Measurements from ENCODE around the gene RBM39. TPM values are rescaled to one million over a fixed set of nuclear protein-coding genes. Genes with fewer than 3 reads are reported as not detected.
"Not testable (repeated sequence)": the region's sequence is repeated elsewhere in the genome, so short reads cannot be mapped to it uniquely, and the experiment has no call there.

Gene RBM39
- total RNA-seq, 3 donors from 2014 or later, result 226 to 303 (median 300) TPM

DNA sequence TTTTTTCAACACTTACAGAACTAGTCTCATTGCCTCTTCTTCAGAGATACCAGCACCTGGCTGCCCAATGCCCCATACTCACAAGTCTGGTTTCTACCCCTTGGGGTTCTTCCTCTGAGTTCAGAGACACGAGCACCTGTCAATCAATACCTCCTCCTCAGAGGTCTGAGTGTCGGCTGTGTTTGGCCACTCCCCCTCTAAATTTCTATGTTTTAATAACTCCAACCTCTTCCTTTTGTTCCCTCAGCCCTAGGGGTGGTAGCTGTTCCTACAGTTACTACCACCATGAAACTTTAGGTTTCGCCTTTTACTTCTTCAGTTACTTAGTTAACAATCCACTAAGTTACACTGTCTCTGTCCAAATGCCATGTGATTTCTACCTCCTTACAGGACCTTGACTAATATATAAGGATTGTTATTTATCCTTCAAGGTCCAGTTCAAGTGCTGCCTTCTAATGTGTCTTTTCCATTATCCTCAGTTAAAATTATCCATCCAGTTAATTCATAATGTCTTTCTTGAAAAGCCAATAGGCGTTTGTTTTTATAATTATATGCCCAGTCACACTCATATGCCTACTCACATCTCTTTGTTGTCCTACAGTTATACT lies 15.1 kb upstream of the RBM39 start:
- intact Hi-C loops (cut with DNase I, micrococcal nuclease), result no loop called here
- DNase-seq (no peak), ATAC-seq (no peak)
- TF ChIP-seq, protein P1, sequence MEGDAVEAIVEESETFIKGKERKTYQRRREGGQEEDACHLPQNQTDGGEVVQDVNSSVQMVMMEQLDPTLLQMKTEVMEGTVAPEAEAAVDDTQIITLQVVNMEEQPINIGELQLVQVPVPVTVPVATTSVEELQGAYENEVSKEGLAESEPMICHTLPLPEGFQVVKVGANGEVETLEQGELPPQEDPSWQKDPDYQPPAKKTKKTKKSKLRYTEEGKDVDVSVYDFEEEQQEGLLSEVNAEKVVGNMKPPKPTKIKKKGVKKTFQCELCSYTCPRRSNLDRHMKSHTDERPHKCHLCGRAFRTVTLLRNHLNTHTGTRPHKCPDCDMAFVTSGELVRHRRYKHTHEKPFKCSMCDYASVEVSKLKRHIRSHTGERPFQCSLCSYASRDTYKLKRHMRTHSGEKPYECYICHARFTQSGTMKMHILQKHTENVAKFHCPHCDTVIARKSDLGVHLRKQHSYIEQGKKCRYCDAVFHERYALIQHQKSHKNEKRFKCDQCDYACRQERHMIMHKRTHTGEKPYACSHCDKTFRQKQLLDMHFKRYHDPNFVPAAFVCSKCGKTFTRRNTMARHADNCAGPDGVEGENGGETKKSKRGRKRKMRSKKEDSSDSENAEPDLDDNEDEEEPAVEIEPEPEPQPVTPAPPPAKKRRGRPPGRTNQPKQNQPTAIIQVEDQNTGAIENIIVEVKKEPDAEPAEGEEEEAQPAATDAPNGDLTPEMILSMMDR (IDR thresholded peaks at IDR 0.05), result no peak
- Histone ChIP-seq H3K4me3 (no peak overlapping the region), H3K9me3 (no peaks in the 10 kb centered on the region), H3K4me1 (ENCODE audit: low read depth) (no peaks in the 10 kb centered on the region), H3K36me3 (ENCODE audit: low read depth) (no peaks in the 10 kb centered on the region)

DNA sequence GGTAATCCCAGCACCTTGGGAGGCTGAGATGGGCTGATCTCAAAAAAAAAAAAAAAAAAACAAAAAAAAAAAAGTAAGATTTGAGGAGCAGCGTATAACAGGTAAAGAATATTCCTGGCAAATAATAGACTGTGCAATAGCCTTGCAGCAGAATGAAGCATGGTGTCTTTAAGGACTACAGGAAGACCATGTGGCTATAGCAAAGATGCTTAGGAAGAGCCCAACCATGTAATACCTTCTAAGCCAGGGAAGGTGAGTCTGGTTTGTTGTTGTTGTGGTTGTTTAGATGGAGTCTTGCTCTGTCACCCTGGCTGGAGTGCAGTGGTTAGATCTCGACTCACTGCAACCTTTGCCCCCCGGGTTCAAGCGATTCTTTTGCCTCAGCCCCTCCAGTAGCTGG lies 14.3 kb upstream of the RBM39 start:
- TF ChIP-seq, protein P1 (IDR thresholded peaks at IDR 0.05), result no peak
- ATAC-seq, result no peak
- intact Hi-C loops (cut with DNase I, micrococcal nuclease), result no loop called here

DNA sequence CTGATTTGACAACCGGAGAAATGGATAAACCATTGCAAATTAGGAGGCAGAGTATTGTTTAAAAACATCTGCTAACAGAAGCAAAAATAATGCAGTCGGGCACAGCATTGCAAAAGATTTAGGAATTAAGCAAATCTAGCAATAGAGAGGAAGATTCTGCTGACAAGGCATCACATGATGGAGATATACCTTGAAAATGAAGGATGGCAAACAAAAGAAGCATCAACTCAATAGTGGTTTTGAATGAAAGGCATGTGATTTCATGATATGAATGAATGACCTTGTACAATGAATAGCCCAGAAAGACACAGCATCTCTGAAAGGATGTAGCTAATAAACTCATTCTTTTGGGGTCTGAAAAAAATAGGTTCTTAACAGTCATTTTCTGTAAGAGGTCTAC lies 8.6 kb upstream of the RBM39 start:
- TF ChIP-seq, protein P1 (IDR thresholded peaks at IDR 0.05), result no peak
- no peaks in the 10 kb centered on the region for H3K4me1 ChIP-seq (ENCODE audit: low read depth)
- no peaks in the 10 kb centered on the region for H3K9me3 ChIP-seq
- no peaks in the 10 kb centered on the region for H3K36me3 ChIP-seq (ENCODE audit: low read depth)
- ATAC-seq, result no peak
- intact Hi-C loops (cut with DNase I, micrococcal nuclease), result no loop called here
- no peak overlapping the region for H3K4me3 ChIP-seq
- DNase-seq, result no peak

More for the DNA sequence above, 14.3 kb upstream of the RBM39 start:
- H3K9me3 ChIP-seq, result no peaks in the 10 kb centered on the region
- no peaks in the 10 kb centered on the region for H3K4me1 ChIP-seq (ENCODE audit: low read depth)
- no peaks in the 10 kb centered on the region for H3K36me3 ChIP-seq (ENCODE audit: low read depth)
- no peak for DNase-seq
- H3K4me3 ChIP-seq, result no peak overlapping the region

DNA sequence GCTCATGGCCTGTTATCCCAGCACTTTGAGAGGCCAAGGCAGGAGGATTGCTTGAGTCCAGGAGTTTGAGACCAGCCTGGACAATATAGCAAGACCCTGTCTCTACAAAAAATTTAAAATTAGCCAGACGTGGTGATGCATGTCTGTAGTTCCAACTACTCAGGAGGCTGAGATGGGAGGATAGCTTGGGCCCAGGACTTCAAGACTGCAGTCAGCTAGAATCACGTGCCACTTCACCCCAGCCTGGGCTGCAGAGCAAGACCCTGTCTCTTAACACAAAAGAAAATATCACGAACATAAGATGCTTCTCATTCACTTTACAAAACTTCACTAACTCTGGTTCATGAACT lies 2.4 kb upstream of the RBM39 start:
- H3K36me3 ChIP-seq (ENCODE audit: low read depth); intact Hi-C loops (cut with DNase I, micrococcal nuclease); H3K9me3 ChIP-seq; ATAC-seq; H3K4me3 ChIP-seq; DNase-seq: not testable (repeated sequence)
- peaks cover 11% of the 10 kb centered on the region for H3K4me1 ChIP-seq (ENCODE audit: low read depth)

DNA sequence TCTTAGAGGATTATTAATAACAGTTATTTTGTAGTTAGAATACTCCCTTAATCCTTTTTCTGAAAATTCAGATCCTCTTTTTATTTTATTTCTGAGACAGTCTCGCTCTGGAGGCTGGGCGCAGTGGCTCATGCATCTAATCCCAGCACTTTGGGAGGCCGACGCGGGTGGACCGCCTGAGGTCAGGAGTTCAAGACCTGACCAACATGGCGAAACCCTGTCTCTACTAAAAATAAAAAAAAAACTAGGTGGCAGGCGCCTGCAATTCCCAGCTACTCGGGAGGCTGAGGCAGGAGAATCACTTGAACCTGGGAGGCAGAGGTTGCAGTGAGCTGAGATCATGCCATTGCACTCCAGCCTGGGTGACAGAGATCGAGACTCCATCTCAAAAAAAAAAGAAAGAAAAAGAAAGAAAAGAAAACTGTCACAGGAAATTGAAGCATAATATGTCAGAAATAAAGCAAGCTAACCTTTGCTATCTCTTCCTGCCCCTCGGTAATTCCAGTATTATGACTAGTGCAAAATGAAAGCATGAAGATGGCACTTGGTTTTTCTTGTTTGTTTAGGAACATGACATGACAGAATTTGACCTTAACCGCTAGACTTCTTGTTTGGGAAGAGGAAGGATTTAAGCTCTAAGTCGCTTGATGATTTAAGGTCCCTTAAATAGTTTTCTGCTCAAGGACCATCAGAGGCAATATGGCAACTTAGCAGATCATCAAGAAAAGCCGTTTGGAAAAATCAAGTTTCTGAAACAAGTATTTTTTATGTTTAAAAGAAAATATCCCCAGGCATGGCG lies 1.8 kb upstream of the RBM39 start:
- intact Hi-C loops (cut with DNase I, micrococcal nuclease), result no loop called here
- Histone ChIP-seq H3K4me1 (ENCODE audit: low read depth) (peaks cover 13% of the 10 kb centered on the region), H3K4me3 (no peak overlapping the region), H3K9me3 (no peaks in the 10 kb centered on the region), H3K36me3 (ENCODE audit: low read depth) (peaks cover 6% of the 10 kb centered on the region)
- peak; percentile 26 to 62 (median 43) for DNase-seq
- ATAC-seq, result no peak
- TF ChIP-seq, protein P1 (IDR thresholded peaks at IDR 0.05), result no peak

DNA sequence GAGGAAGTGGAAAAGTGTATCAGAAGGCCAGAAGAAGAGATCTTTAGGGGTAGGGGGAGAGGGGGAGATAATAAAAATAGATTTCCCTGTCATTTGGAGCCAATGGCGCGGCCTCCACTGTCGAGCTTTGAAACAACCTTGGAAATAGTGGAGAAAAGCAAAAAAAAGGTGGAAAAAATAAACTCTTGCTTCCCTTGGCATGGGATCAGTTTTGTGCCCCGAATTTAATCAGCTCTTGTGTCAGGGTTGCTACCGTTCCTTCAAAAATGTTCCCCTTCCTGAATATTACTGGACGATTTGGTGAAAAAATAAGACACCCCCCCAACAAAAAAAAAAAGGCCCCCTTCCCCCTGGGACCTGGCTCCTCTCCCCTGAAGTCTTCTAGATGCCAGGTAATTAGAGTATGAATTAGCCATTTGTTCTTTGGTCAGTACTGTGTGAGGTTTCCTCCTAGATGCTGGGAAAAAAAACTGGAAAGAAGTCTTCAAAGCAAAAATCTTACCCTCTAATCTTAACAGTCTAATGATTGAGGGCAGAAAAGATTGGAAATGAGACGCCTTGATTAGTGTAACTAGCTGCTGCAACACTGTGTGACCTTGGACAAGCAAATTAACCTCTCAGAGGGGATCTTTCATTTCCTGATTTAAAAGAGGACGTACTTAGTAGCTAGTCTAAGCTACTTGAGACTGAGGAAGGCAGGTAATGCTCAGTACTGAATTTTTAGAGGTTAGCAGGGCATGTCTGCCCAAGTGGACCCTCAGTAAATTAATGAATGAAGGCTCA lies 872 bp upstream of the RBM39 start:
- ATAC-seq (peak; percentile 22), DNase-seq (peak in 1 of 3 donors; percentile 17)
- H3K4me3 ChIP-seq, result peak overlapping the region; percentile 87
- H3K9me3 ChIP-seq, result no peaks in the 10 kb centered on the region
- intact Hi-C loops (cut with DNase I, micrococcal nuclease), result no loop called here
- peaks cover 20% of the 10 kb centered on the region for H3K4me1 ChIP-seq (ENCODE audit: low read depth)
- TF ChIP-seq, protein P1 (IDR thresholded peaks at IDR 0.05), result no peak
- peaks cover 12% of the 10 kb centered on the region for H3K36me3 ChIP-seq (ENCODE audit: low read depth)
